GM12874 (cell line): ENCODE data around the gene CCDC93.

ENCODE experiments used
- CTCF ChIP-seq: IDR thresholded peaks from 2 replicates; pipeline ENCODE4 v1.5.1; 2011; ENCODE audit warnings: low read depth, mild to moderate bottlenecking, control low read depth, low read length, moderate library complexity; ENCODE audit not compliant: insufficient read depth

CCDC93 gene

GRCh38 chr2:117961201-117961600, 52.7 kb downstream of the CCDC93 start:
- no peak for TF ChIP-seq CTCF

- no peak for TF ChIP-seq CTCF
Observed at GRCh38 chr2:117960231-117960630, 53.6 kb downstream of the CCDC93 start.

GRCh38 chr2:117958186-117958585, 55.7 kb downstream of the CCDC93 start:
- no peak for TF ChIP-seq CTCF

GRCh38 chr2:117957616-117958015, 56.3 kb downstream of the CCDC93 start:
- TF ChIP-seq CTCF, result no peak

- TF ChIP-seq CTCF, result no peak
Observed at GRCh38 chr2:117956036-117956796, 57.7 kb downstream of the CCDC93 start.

GRCh38 chr2:117953231-117953630, 60.6 kb downstream of the CCDC93 start:
- no peak for TF ChIP-seq CTCF

- no peak for TF ChIP-seq CTCF
Observed at GRCh38 chr2:117952701-117953100, 61.2 kb downstream of the CCDC93 start.
